Heart right ventricle (tissue), 16 donors: ENCODE results near the gene FBXO24. TPM values are rescaled to one million over a fixed set of nuclear protein-coding genes. Genes with fewer than 3 reads are reported as not detected.

Experiments used
- ATAC-seq, 8 donors: fragments of 200-7000 bp; cut with Tn5 transposase; one replicate each; pipeline ENCODE4 v1.9.1; 2020; ENCODE audit warnings: mild to moderate bottlenecking in 8 of 8, moderate library complexity in 8 of 8, moderate number of reproducible peaks in 1 of 8
- DNase-seq, 2 donors: peaks; one replicate each; pipeline ENCODE4 v3.0.0-alpha.2; 2020
- H3K27ac ChIP-seq, 10 donors: fragments of 200-600 bp; sonication (generic) in 2 of 10; one replicate each; pipeline versions ENCODE4 v1.5.0 to v1.8.0; 2020 to 2022; ENCODE audit warnings: mild to moderate bottlenecking in 3 of 10
- H3K27me3 ChIP-seq, 7 donors: fragments of 200-600 bp; one replicate each; pipeline ENCODE4 v1.8.0; 2021 to 2022; ENCODE audit warnings: mild to moderate bottlenecking in 2 of 7
- H3K36me3 ChIP-seq, 9 donors: fragments of 200-600 bp; sonication (generic) in 1 of 9; one replicate each; pipeline versions ENCODE4 v1.5.0 to v1.8.0; 2020 to 2022; ENCODE audit warnings: mild to moderate bottlenecking in 2 of 9
- H3K4me1 ChIP-seq, 9 donors: fragments of 200-600 bp; sonication (generic) in 1 of 9; one replicate each; pipeline versions ENCODE4 v1.5.0 to v1.8.0; 2020 to 2022; ENCODE audit warnings: mild to moderate bottlenecking in 4 of 9
- H3K4me3 ChIP-seq, 10 donors: fragments of 200-600 bp; sonication (generic) in 2 of 10; one replicate each; pipeline versions ENCODE4 v1.5.0 to v1.8.0; 2020 to 2022; ENCODE audit warnings: mild to moderate bottlenecking in 7 of 10, moderate library complexity in 2 of 10
- H3K9me3 ChIP-seq, 11 donors: fragments of 200-600 bp in 10 of 11; sonication (generic) in 2 of 11; one replicate each; pipeline versions ENCODE4 v1.5.0 to v1.8.0; 2013 to 2022; ENCODE audit warnings: mild to moderate bottlenecking in 2 of 11, control low read depth in 1 of 11, moderate library complexity in 1 of 11
- WGBS, 2 donors: extraction: QIAGEN DNeasy Blood & Tissue Kit; methylation state at CpG; one replicate each; pipeline ENCODE4 v1.1.7; 2013; ENCODE audit warnings: inconsistent platforms in 1 of 2; 5-methylcytosine and 5-hydroxymethylcytosine counted together
- intact Hi-C, 10 donors: fragments of 100-400 bp; cut with DNase I; formaldehyde crosslinking; loops; one replicate each; pipeline versions ENCODE4 v1.11.1 to v1.14.2; 2022
- polyA plus RNA-seq, 2 donors: library from polyadenylated mRNA; stranded (reverse); fragments of 200-250 nt; gene quantifications; one replicate each; pipeline ENCODE4 v1.2.3, GENCODE V29; 2013
- total RNA-seq, 10 donors: library from RNA; stranded (reverse); fragmentation: NEBNext Ultra II Directional in 3 of 10; extraction: Animal tissue kit (Norgen Biotek cat#: 25700) in 3 of 10; gene quantifications; one replicate each; pipeline versions ENCODE4 v1.2.1 to v1.2.4, GENCODE V29; 2021 to 2023
- TF ChIP-seq, protein P1 (sequence below), 9 donors: fragments of 200-600 bp; sonication (generic) in 2 of 9; IDR thresholded peaks; one replicate each; pipeline versions ENCODE4 v1.5.0 to v1.8.0; 2021 to 2022; ENCODE audit warnings: antibody characterized with exemption in 9 of 9, mild to moderate bottlenecking in 5 of 9, moderate library complexity in 1 of 9
- donor health status: Arrhythmogenic right ventricular cardiomyopathy.
- donor health status: ischemic (EF 13 %, LVEDD 7.1; RV severe dilation, severe dysfunction).
- donor health status: healthy with polysubstance abuse.
- donor health status: DM: no; HTN: yes; CAD: no.
- donor health status: DM: no; HTN: no; CAD: no.
- donor health status: ischemic (EF 25% LVEDD 6.9; RV normal size, moderate dysfunction).
- donor health status: ischemic (EF 25% LVEDD 5.7; RV mildly dilated, moderate dysfunction).
- donor health status: healthy.
- donor health status: DM: yes; HTN: yes; CAD: no.
- donor health status: Ischemic cardiomyopathy.
- donor health status: ischemic (EF 35%, LVEDD 5.7; RV mildly dilated, moderate dysfunction).
- donor health status: nonischemic (EF 11% LVEDD 7.7; RV severe dilation, severe dysfunction).
- donor health status: DM: yes; HTN: yes; CAD: no.
- donor health status: PGD.
- donor health status: ischemic (EF 29% LVEDD 5.4; RV normal size, mild dysfunction).
- donor health status: nonischemic (EF 23%, LVEDD 6.1; RV moderate dilation, normal function).

The FBXO24 gene
- total and polyA plus RNA-seq, 12 donors = 0.15 to 0.73 (median 0.40) TPM; not detected in 2

- Histone ChIP-seq H3K36me3 (peaks cover 0 to 19% (median 0%) of the 10 kb centered on the region in 9 donors), H3K27me3 (peaks cover 0 to 18% (median 0%) of the 10 kb centered on the region in 7 donors), H3K4me3 (no peak overlapping the region), H3K27ac (no peak overlapping the region), H3K4me1 (peaks cover 0 to 33% (median 15%) of the 10 kb centered on the region in 9 donors), H3K9me3 (no peaks in the 10 kb centered on the region)
- DNase-seq (no peak), ATAC-seq (no peak)
- intact Hi-C loops = loop anchor here in 2 of 10 donors (5.0 kb wide), 1 partner anchor 125 kb away; the partner anchor contains the start of gene GIGYF1 (in 2 of the 2)
- 76% methylated on average over 12 of the region's 12 CpGs for WGBS, 2 donors
- TF ChIP-seq, protein P1, sequence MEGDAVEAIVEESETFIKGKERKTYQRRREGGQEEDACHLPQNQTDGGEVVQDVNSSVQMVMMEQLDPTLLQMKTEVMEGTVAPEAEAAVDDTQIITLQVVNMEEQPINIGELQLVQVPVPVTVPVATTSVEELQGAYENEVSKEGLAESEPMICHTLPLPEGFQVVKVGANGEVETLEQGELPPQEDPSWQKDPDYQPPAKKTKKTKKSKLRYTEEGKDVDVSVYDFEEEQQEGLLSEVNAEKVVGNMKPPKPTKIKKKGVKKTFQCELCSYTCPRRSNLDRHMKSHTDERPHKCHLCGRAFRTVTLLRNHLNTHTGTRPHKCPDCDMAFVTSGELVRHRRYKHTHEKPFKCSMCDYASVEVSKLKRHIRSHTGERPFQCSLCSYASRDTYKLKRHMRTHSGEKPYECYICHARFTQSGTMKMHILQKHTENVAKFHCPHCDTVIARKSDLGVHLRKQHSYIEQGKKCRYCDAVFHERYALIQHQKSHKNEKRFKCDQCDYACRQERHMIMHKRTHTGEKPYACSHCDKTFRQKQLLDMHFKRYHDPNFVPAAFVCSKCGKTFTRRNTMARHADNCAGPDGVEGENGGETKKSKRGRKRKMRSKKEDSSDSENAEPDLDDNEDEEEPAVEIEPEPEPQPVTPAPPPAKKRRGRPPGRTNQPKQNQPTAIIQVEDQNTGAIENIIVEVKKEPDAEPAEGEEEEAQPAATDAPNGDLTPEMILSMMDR (IDR thresholded peaks at IDR 0.05) = no peak
These were observed 18.9 kb upstream of the FBXO24 start for GRCh38 chr7:100567031-100567730.

DNA sequence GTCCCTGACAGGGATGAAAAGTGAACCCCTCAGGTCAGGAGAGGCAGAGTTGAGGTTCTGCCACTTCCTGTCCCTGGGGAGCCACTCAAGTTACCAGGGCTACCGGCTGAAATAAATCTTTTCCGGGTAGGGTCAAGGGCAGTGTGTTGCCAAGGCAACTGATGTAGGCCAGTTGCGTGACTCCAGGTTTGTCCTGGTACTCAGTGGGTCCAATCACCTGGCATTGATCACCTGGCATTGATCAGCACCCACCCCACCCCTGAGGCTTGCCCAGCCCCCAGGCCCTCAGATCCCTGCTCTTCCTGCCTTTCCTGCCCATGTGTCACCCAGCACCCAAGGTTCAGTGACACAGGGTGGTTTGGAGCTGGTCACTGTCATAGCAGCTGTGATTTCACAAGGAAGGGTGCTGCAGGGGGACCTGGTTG is 18.4 kb upstream of the FBXO24 start:
- Histone ChIP-seq H3K4me3 (no peak overlapping the region), H3K27me3 (peaks cover 0 to 18% (median 0%) of the 10 kb centered on the region in 7 donors), H3K9me3 (no peaks in the 10 kb centered on the region), H3K4me1 (peaks cover 0 to 33% (median 15%) of the 10 kb centered on the region in 9 donors), H3K27ac (no peak overlapping the region), H3K36me3 (peaks cover 0 to 13% (median 0%) of the 10 kb centered on the region in 9 donors)
- TF ChIP-seq, protein P1 (IDR thresholded peaks at IDR 0.05) = no peak
- DNase-seq (no peak), ATAC-seq (no peak)
- 46 to 58% methylated on average over 3 of the region's 3 CpGs for WGBS, 2 donors
- intact Hi-C loops = loop anchor here in 3 of 10 donors (2.0 to 5.0 kb wide), 2 partner anchors 115 to 125 kb away; partner anchors contain the start of gene GIGYF1 (in 2 of the 3)

- H3K27me3 ChIP-seq = peaks cover 0 to 18% (median 0%) of the 10 kb centered on the region in 7 donors
- no peak for DNase-seq
These were observed 17.8 kb upstream of the FBXO24 start for GRCh38 chr7:100568176-100568895.

More at GRCh38 chr7:100568176-100568895, 17.8 kb upstream of the FBXO24 start:
- Histone ChIP-seq H3K27ac (no peak overlapping the region), H3K9me3 (no peaks in the 10 kb centered on the region), H3K4me3 (no peak overlapping the region), H3K36me3 (peaks cover 0 to 9% (median 0%) of the 10 kb centered on the region in 9 donors), H3K4me1 (peaks cover 0 to 33% (median 15%) of the 10 kb centered on the region in 9 donors)
- TF ChIP-seq, protein P1 (IDR thresholded peaks at IDR 0.05) = no peak
- 64 to 80% methylated on average over 11 of the region's 11 CpGs for WGBS, 2 donors
- intact Hi-C loops = loop anchor here in 3 of 10 donors (2.0 to 5.0 kb wide), 2 partner anchors 114 to 124 kb away; partner anchors contain the start of gene GIGYF1 (in 2 of the 3)
- peak in 1 of 8 donors; percentile 1 for ATAC-seq
